WTC11 (cell line): Measurements from ENCODE around the gene MAP3K1. TPM values are rescaled to one million over a fixed set of nuclear protein-coding genes. Genes with fewer than 3 reads are reported as not detected.

Experiments used
- ATAC-seq: fragments of 200-7000 bp; cut with Tn5 transposase; 2 replicates; pipeline ENCODE4 v1.10.0; 2021; ENCODE audit warnings: mild to moderate bottlenecking, moderate library complexity
- CTCF ChIA-PET: fragments of 300-600 bp; sonication (Branson Sonifier 250); formaldehyde crosslinking; loops from one replicate; lab custom pipeline; 2021; ENCODE audit warnings: antibody characterized with exemption; lab: Charles Lee
- POLR2A ChIA-PET: fragments of 350-600 bp; sonication (Branson Sonifier 250); formaldehyde crosslinking; loops from one replicate; lab custom pipeline; 2021; ENCODE audit warnings: antibody characterized with exemption; lab: Charles Lee
- DNase-seq: peaks from one replicate; pipeline ENCODE4 v3.0.0; 2021; ENCODE audit warnings: low spot score
- H3K27ac Mint-ChIP-seq: 2 replicates; pipeline ENCODE4 v1.8.0; 2021; ENCODE audit warnings: mixed read lengths
- H3K27me3 Mint-ChIP-seq: 2 replicates; pipeline ENCODE4 v1.8.0; 2021; ENCODE audit warnings: low read depth, mild to moderate bottlenecking, moderate library complexity, mixed read lengths
- H3K36me3 Mint-ChIP-seq: 2 replicates; pipeline ENCODE4 v1.8.0; 2021; ENCODE audit warnings: mixed read lengths
- H3K4me1 Mint-ChIP-seq: 2 replicates; pipeline ENCODE4 v1.8.0; 2022; ENCODE audit warnings: mixed read lengths
- H3K4me3 Mint-ChIP-seq: 2 replicates; pipeline ENCODE4 v1.8.0; 2021; ENCODE audit warnings: mild to moderate bottlenecking, moderate library complexity, mixed read lengths
- H3K9me3 Mint-ChIP-seq: 2 replicates; pipeline ENCODE4 v1.8.0; 2021; ENCODE audit warnings: mixed read lengths
- ATF1 ChIP-seq: sonication (generic); formaldehyde crosslinking; IDR thresholded peaks from 2 replicates; pipeline ENCODE4 v1.8.1; 2023; ENCODE audit warnings: mild to moderate bottlenecking, moderate library complexity, missing genetic modification reagents
- CBFB ChIP-seq: sonication (generic); formaldehyde crosslinking; IDR thresholded peaks from 2 replicates; pipeline ENCODE4 v1.8.1; 2022; ENCODE audit warnings: mild to moderate bottlenecking, low read depth, missing genetic modification reagents
- CREB1 ChIP-seq: sonication (generic); formaldehyde crosslinking; IDR thresholded peaks from 2 replicates; pipeline ENCODE4 v1.8.0; 2023; ENCODE audit warnings: mild to moderate bottlenecking, missing genetic modification reagents
- ETV6 ChIP-seq: sonication (generic); formaldehyde crosslinking; IDR thresholded peaks from 2 replicates; pipeline ENCODE4 v1.8.1; 2022; ENCODE audit warnings: mild to moderate bottlenecking, missing genetic modification reagents
- GRHL2 ChIP-seq: fragments of 250-450 bp; sonication (Bioruptor Pico); IDR thresholded peaks from 2 replicates; pipeline ENCODE4 v1.8.0; 2022; ENCODE audit warnings: mild to moderate bottlenecking, moderate library complexity; ENCODE audit not compliant: insufficient replicate concordance, severe bottlenecking
- JAZF1 ChIP-seq: fragments of 250-450 bp; sonication (Bioruptor Pico); IDR thresholded peaks from 2 replicates; pipeline ENCODE4 v1.9.0; 2021; ENCODE audit warnings: moderate library complexity, mild to moderate bottlenecking, inconsistent platforms
- PREB ChIP-seq: sonication (generic); formaldehyde crosslinking; IDR thresholded peaks from 2 replicates; pipeline ENCODE4 v1.8.1; 2022; ENCODE audit warnings: mild to moderate bottlenecking, missing genetic modification reagents, moderate library complexity, borderline replicate concordance
- RORB ChIP-seq: fragments of 250-450 bp; sonication (Bioruptor Pico); IDR thresholded peaks from 2 replicates; pipeline ENCODE4 v1.9.0; 2021; ENCODE audit warnings: mild to moderate bottlenecking
- USF1 ChIP-seq: sonication (generic); formaldehyde crosslinking; IDR thresholded peaks from 2 replicates; pipeline ENCODE4 v1.8.0; 2022; ENCODE audit warnings: mild to moderate bottlenecking, missing genetic modification reagents
- ZNF138 ChIP-seq: sonication (generic); formaldehyde crosslinking; conservative IDR thresholded peaks from 2 replicates; pipeline ENCODE4 v1.8.1; 2022; ENCODE audit warnings: mild to moderate bottlenecking, moderate library complexity, missing genetic modification reagents
- ZNF219 ChIP-seq: sonication (generic); formaldehyde crosslinking; IDR thresholded peaks from 2 replicates; pipeline ENCODE4 v1.8.0; 2023; ENCODE audit warnings: missing genetic modification reagents, mild to moderate bottlenecking, borderline replicate concordance
- ZSCAN18 ChIP-seq: fragments of 250-450 bp; sonication (Bioruptor Pico); IDR thresholded peaks from 2 replicates; pipeline ENCODE4 v2.1.2; 2022; ENCODE audit warnings: mild to moderate bottlenecking, moderate library complexity
- total RNA-seq: library from RNA; stranded (reverse); gene quantifications from 3 replicates; pipeline ENCODE4 v1.2.3, GENCODE V29; 2021
- TF ChIP-seq, protein P1 (sequence below): sonication (generic); formaldehyde crosslinking; conservative IDR thresholded peaks from 2 replicates; pipeline ENCODE4 v1.8.1; 2022; ENCODE audit warnings: mild to moderate bottlenecking, missing genetic modification reagents
- TF ChIP-seq, protein P2 (sequence below): sonication (generic); formaldehyde crosslinking; IDR thresholded peaks from 2 replicates; pipeline ENCODE4 v1.8.1; 2022; ENCODE audit warnings: mild to moderate bottlenecking, moderate library complexity, missing genetic modification reagents
- TF ChIP-seq, protein P3 (sequence below): fragments of 200-600 bp; IDR thresholded peaks from 2 replicates; pipeline ENCODE4 v1.8.0; 2022; ENCODE audit warnings: antibody characterized with exemption
- TF ChIP-seq, protein P4 (sequence below): sonication (generic); formaldehyde crosslinking; IDR thresholded peaks from 2 replicates; pipeline ENCODE4 v1.8.1; 2023; ENCODE audit warnings: mild to moderate bottlenecking, missing genetic modification reagents
- TF ChIP-seq, protein P5 (sequence below): sonication (generic); formaldehyde crosslinking; IDR thresholded peaks from 2 replicates; pipeline ENCODE4 v1.8.0; 2022; ENCODE audit warnings: missing genetic modification reagents
- TF ChIP-seq, protein P6 (sequence below): sonication (generic); formaldehyde crosslinking; IDR thresholded peaks from 2 replicates; pipeline ENCODE4 v1.8.1; 2023; ENCODE audit warnings: mild to moderate bottlenecking, missing genetic modification reagents, borderline replicate concordance

The MAP3K1 gene
- total RNA-seq, 1 experiment from 2014 or later = 16.3 TPM

GRCh38 chr5:56914678-56915077, 99.3 kb downstream of the MAP3K1 start:
- Mint-ChIP-seq H3K4me1 (peaks cover 26% of the 10 kb centered on the region), H3K27ac (no peak overlapping the region), H3K27me3 (no peaks in the 10 kb centered on the region; the same call in 1 of the 2 replicates), H3K36me3 (peaks cover 6% of the 10 kb centered on the region), H3K4me3 (no peak overlapping the region), H3K9me3 (no peaks in the 10 kb centered on the region)
- CTCF ChIA-PET = interaction anchor here (1.3 kb wide), 1 partner anchor 223 kb away, joined by 9 read pairs; no protein-coding TSS in a partner anchor
- TF ChIP-seq ETV6 (no peak), PREB (CRISPR knock-in tag) (no peak), JAZF1 (CRISPR knock-in tag) (no peak), ZNF219 (CRISPR knock-in tag) (no peak), RORB (CRISPR knock-in tag) (no peak), CBFB (no peak)
- TF ChIP-seq, protein P1, sequence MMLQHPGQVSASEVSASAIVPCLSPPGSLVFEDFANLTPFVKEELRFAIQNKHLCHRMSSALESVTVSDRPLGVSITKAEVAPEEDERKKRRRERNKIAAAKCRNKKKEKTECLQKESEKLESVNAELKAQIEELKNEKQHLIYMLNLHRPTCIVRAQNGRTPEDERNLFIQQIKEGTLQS (CRISPR knock-in tag) = no peak
- TF ChIP-seq, protein P2, sequence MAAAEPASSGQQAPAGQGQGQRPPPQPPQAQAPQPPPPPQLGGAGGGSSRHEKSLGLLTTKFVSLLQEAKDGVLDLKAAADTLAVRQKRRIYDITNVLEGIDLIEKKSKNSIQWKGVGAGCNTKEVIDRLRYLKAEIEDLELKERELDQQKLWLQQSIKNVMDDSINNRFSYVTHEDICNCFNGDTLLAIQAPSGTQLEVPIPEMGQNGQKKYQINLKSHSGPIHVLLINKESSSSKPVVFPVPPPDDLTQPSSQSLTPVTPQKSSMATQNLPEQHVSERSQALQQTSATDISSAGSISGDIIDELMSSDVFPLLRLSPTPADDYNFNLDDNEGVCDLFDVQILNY = no peak
- TF ChIP-seq, protein P3, sequence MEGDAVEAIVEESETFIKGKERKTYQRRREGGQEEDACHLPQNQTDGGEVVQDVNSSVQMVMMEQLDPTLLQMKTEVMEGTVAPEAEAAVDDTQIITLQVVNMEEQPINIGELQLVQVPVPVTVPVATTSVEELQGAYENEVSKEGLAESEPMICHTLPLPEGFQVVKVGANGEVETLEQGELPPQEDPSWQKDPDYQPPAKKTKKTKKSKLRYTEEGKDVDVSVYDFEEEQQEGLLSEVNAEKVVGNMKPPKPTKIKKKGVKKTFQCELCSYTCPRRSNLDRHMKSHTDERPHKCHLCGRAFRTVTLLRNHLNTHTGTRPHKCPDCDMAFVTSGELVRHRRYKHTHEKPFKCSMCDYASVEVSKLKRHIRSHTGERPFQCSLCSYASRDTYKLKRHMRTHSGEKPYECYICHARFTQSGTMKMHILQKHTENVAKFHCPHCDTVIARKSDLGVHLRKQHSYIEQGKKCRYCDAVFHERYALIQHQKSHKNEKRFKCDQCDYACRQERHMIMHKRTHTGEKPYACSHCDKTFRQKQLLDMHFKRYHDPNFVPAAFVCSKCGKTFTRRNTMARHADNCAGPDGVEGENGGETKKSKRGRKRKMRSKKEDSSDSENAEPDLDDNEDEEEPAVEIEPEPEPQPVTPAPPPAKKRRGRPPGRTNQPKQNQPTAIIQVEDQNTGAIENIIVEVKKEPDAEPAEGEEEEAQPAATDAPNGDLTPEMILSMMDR = no peak
- ATAC-seq = no peak
- DNase-seq = no peak
- POLR2A ChIA-PET = no interaction called here

DNA sequence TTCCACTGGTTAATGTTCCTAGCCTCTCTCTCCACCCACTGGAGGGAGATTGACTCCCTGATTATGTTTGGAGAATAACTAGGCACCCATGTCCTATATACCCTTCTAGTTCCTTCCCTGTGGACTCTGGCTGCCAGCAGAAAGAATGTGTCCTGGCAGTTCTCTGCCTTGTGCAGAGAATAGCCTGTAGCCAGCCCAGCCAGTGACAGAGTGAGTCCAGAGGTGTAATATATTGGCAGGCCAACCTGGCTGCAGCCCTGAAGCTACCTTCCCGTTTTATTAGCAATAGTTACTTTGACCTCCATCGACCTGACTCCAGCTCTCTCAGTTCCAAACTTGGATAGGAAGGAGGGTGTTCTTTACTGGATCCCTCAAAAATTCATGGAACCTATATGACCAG, 102.2 kb downstream of the MAP3K1 start:
- TF ChIP-seq ATF1 (CRISPR knock-in tag) (no peak), USF1 (CRISPR knock-in tag) (no peak), ZSCAN18 (CRISPR knock-in tag) (no peak), CREB1 (no peak), ZNF138 (CRISPR knock-in tag) (no peak), GRHL2 (CRISPR knock-in tag) (no peak)
- TF ChIP-seq, protein P4, sequence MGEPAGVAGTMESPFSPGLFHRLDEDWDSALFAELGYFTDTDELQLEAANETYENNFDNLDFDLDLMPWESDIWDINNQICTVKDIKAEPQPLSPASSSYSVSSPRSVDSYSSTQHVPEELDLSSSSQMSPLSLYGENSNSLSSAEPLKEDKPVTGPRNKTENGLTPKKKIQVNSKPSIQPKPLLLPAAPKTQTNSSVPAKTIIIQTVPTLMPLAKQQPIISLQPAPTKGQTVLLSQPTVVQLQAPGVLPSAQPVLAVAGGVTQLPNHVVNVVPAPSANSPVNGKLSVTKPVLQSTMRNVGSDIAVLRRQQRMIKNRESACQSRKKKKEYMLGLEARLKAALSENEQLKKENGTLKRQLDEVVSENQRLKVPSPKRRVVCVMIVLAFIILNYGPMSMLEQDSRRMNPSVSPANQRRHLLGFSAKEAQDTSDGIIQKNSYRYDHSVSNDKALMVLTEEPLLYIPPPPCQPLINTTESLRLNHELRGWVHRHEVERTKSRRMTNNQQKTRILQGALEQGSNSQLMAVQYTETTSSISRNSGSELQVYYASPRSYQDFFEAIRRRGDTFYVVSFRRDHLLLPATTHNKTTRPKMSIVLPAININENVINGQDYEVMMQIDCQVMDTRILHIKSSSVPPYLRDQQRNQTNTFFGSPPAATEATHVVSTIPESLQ (CRISPR knock-in tag) = no peak
- TF ChIP-seq, protein P5, sequence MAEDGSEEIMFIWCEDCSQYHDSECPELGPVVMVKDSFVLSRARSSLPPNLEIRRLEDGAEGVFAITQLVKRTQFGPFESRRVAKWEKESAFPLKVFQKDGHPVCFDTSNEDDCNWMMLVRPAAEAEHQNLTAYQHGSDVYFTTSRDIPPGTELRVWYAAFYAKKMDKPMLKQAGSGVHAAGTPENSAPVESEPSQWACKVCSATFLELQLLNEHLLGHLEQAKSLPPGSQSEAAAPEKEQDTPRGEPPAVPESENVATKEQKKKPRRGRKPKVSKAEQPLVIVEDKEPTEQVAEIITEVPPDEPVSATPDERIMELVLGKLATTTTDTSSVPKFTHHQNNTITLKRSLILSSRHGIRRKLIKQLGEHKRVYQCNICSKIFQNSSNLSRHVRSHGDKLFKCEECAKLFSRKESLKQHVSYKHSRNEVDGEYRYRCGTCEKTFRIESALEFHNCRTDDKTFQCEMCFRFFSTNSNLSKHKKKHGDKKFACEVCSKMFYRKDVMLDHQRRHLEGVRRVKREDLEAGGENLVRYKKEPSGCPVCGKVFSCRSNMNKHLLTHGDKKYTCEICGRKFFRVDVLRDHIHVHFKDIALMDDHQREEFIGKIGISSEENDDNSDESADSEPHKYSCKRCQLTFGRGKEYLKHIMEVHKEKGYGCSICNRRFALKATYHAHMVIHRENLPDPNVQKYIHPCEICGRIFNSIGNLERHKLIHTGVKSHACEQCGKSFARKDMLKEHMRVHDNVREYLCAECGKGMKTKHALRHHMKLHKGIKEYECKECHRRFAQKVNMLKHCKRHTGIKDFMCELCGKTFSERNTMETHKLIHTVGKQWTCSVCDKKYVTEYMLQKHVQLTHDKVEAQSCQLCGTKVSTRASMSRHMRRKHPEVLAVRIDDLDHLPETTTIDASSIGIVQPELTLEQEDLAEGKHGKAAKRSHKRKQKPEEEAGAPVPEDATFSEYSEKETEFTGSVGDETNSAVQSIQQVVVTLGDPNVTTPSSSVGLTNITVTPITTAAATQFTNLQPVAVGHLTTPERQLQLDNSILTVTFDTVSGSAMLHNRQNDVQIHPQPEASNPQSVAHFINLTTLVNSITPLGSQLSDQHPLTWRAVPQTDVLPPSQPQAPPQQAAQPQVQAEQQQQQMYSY = no peak
- TF ChIP-seq, protein P6, sequence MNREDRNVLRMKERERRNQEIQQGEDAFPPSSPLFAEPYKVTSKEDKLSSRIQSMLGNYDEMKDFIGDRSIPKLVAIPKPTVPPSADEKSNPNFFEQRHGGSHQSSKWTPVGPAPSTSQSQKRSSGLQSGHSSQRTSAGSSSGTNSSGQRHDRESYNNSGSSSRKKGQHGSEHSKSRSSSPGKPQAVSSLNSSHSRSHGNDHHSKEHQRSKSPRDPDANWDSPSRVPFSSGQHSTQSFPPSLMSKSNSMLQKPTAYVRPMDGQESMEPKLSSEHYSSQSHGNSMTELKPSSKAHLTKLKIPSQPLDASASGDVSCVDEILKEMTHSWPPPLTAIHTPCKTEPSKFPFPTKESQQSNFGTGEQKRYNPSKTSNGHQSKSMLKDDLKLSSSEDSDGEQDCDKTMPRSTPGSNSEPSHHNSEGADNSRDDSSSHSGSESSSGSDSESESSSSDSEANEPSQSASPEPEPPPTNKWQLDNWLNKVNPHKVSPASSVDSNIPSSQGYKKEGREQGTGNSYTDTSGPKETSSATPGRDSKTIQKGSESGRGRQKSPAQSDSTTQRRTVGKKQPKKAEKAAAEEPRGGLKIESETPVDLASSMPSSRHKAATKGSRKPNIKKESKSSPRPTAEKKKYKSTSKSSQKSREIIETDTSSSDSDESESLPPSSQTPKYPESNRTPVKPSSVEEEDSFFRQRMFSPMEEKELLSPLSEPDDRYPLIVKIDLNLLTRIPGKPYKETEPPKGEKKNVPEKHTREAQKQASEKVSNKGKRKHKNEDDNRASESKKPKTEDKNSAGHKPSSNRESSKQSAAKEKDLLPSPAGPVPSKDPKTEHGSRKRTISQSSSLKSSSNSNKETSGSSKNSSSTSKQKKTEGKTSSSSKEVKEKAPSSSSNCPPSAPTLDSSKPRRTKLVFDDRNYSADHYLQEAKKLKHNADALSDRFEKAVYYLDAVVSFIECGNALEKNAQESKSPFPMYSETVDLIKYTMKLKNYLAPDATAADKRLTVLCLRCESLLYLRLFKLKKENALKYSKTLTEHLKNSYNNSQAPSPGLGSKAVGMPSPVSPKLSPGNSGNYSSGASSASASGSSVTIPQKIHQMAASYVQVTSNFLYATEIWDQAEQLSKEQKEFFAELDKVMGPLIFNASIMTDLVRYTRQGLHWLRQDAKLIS (CRISPR knock-in tag) = no peak
- Mint-ChIP-seq H3K4me1 (peaks cover 10% of the 10 kb centered on the region), H3K27ac (peak overlapping the region; percentile 79), H3K36me3 (peaks cover 19% of the 10 kb centered on the region), H3K9me3 (peaks cover 2% of the 10 kb centered on the region), H3K27me3 (no peaks in the 10 kb centered on the region), H3K4me3 (no peak overlapping the region)
- POLR2A ChIA-PET = interaction anchor here (0.5 to 1.6 kb wide), 4 partner anchors 8 to 256 kb away, joined by 6 to 13 read pairs (median 6); partner anchors contain the start of genes GPBP1 and SETD9
- no peak for DNase-seq
- ATAC-seq = peak; percentile 34; the same call in 1 of the 2 replicates
- CTCF ChIA-PET = interaction anchor here (0.5 to 1.4 kb wide), 5 partner anchors 17 to 981 kb away, joined by 3 to 6 read pairs (median 5); no protein-coding TSS in a partner anchor
